Mesenteric fat pad (tissue), 1 donor: Measurements from ENCODE around the gene ATM. TPM values are rescaled to one million over a fixed set of nuclear protein-coding genes. Genes with fewer than 3 reads are reported as not detected.

Experiments used
- DNase-seq: peaks from one replicate; pipeline ENCODE4 v3.0.0-alpha.2; 2020; ENCODE audit warnings: low spot score
- total RNA-seq: library from RNA; stranded (reverse); fragmentation: NEBNext Ultra II Directional; extraction: Animal tissue kit (Norgen Biotek cat#: 25700); gene quantifications from one replicate; pipeline ENCODE4 v1.2.1, GENCODE V29; 2021
- donor health status: DM: yes; HTN: yes; CAD: no.

ATM gene
- total RNA-seq, 1 donor from 2014 or later: 54.5 TPM

DNA sequence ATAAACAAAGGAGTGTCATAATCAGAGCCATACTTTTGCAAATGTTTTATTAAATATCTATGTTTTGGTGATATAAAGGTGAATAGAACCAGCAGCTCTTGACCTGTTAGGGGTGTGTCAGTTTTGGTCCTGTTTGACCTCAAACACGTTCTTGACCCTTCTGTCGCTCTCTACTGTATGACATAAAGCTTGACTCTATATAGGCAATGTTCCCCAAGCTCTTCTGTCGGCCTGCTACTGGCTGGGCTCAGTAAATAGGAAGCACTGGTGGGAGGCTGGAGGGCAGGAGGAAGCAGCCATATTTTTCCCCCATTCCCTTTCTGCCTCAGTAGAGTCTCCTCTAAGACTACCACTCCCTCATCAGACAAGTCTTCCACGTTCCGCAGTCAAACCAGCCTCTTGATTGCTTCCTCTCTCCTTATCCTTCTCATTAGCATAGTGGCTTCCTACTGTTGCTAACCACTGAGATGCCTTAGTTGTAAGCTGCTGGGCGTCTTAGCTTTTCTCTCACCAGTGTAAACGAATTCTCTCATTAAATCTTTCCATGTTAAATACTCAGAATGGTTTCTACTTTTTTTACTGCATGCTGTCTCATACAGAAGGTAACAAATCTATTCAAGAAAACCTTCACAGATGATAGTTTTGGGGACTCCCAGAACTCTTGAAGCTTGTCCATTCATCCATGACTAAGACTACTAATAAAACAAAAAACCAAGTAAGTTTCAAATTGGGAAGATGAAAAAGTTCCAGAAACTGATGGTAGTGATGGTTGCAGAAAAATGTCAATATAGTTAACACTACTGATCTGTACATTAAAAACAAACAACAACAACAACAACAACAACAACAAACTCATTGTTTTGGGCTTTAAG, 3.7 kb upstream of the ATM start:
- no peak for DNase-seq

DNA sequence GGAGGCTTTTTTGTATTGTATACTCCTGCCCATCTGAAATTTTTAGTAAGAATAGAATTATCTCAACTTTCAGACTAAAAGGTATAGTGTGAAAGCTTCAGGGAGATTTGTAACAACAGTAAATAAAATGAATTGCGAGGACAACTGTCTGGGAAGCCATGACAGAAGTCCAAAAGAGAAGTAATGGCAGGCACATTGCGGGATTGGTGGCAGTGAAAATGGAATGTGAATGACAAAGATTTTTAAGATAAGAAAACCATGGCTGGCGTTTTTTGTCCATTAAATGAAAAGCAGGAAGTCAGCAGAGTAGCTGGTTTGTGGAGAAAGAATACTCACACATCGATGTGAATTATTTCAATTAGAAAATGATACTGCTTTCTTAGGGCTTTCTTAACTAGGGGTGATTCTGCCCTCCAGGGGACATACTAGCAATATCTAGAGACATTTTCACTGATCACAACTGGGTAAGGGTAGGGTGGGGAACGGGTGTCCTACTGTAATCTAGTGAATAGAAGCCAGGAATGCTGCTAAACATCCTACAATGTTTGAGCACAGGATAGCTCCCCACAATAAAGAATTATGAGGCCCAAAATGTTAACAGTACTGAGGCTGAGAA, 2.0 kb upstream of the ATM start:
- DNase-seq: no peak

DNA sequence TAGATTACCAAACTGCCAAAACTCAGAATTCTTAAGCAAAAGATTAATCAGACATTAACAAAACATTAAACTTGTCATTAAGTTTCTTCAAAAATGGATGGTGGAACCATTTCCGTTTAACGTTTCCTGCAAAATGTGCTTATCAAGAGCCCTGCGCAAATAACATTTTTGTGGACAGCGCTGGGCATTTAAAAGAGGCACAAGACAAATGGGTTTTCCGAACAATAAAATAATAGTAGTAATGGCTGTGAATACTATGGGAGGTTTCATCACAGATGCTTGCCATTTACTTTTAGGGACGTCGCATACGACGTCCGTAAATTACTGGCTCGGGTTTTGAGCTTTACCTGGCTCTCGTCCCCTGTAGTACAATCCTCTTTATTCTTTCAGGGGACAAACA, 1.5 kb upstream of the ATM start:
- no peak for DNase-seq

DNA sequence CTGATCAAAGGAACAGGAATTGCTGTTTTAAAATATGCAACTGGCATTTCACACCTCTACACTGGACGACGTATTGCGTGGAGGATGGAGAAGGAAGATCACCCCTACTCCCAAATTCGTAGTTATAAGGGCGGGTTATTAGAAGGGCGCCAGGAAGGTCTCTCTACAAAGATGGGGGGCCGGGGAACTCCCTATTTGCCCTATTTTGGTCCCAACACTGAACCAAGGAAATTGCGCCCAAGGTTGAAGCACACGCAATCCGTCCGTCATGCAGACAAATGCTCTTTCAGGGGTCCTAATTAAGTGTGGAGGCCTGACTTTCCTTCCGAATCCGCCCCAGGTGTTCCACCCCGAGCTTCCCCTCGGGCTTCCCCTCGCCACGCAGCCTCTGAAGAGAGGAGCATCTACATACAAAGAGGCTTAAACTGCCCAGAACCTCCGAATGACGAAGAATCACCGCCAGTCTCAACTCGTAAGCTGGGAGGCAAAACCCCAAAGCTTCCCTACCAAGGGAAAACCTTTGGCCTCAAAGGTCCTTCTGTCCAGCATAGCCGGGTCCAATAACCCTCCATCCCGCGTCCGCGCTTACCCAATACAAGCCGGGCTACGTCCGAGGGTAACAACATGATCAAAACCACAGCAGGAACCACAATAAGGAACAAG, 825 bp upstream of the ATM start:
- DNase-seq: no peak

DNA sequence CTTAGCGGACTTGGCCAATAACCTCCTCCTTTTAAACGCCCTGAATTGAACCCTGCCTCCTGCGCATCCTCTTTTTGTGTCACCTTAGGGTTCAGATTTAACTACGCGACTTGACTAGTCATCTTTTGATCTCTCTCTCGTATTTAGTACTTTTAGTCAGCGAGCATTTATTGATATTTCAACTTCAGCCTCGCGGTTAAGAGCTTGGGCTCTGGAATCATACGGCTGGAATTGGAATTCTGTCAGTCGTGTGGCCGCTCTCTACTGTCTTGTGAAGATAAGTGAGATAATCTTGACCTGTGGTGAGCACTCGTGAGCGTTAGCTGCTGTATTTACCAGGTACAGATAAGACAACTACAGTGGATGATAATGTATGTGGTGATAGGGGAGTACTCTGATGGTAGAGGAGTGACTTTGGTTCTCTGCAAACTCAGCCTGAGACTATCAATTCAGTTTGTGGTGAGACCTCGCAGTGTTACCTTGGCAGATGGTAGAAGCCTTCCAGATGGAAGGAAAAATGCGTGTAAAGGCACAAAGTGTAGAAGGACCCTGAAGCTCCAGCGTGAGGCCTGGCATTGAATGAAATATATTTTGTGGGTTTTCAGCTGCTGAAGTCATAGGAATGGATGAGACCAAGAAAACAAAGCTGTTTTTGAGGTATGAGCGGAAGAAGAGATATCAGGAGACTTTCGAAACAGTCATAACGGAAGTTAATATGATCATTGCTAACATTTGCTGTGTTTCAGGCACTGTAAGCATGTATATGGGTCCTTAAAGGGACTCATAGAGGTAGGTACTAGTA, 682 bp downstream of the ATM start:
- no peak for DNase-seq

DNA sequence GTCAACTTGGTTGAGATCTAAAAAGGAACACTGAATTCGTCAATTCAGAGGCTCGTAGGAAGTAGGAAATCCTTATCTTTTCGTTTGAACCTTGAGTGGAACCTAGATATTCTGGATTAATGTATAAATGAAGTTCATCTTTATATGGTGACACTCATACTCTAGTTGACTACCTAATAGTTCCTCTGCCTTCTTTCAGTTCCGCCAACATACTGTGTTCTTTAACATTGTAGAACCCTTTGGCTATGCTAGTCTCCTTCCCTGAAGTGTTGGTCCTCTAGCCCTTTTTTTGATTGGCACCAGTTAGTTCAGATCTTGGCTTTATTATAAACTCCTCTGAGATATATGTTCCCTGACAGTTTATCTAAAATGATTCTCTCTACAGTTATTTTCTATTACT, 1.5 kb downstream of the ATM start:
- DNase-seq: no peak

DNA sequence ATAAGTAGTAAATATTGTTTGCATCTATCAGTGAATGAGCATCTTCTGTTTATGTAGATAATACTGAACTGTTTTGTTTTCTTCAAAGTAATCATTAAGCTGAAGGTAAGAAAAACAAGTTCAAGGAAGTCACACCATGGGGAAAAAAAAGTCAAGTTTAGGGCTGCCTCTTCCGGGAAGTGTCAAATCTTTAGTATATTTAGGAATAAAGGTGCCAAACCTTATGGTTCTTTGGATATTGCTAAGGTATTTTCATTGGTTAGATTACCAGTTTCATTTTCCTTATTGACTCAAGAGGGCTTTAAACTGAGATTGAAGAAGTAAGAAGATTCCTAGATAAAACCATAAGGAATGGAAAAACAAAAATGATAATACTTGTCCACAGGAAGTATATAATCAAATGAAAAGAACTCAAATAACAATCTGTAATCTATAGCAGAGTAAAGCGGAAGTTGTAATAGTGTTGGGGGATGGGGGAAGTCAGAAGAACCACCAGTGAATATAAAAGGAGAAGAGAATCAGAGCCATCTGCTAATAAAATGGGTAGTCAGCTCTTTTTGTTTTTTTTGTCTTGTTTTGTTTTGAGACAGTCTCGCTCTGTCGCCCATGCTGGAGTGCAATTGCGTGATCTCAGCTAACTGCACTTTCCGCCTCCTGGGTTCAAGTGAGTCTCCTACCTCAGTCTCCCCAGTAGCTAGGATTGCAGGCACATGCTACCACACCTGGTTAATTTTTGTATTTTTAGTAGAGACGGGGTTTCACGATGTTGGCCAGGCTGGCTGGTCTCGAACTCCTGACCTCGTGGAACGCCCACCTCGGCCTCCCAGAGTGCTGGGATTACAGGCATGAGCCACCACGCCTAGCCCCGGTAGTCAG, 2.3 kb downstream of the ATM start:
- DNase-seq: no peak

DNA sequence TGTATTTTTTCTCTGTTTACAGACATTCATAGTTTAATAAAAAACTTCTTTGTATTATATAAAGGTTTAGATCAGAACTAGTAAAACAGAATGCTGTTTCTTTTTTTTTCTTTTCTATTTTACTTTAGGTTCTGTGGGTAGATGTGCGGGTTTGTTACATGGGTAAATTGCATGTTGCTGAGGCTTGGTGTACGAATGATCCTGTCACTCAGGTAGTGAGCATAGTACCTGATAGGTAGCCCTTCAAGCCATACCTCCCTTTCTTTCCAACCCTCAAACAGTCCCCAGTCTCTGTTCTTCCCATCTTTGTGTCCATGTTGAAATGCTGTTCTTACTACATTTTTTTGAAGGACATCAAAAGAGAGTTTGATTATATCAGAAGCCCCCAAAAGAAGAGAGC, 3.2 kb downstream of the ATM start:
- DNase-seq: no peak

DNA sequence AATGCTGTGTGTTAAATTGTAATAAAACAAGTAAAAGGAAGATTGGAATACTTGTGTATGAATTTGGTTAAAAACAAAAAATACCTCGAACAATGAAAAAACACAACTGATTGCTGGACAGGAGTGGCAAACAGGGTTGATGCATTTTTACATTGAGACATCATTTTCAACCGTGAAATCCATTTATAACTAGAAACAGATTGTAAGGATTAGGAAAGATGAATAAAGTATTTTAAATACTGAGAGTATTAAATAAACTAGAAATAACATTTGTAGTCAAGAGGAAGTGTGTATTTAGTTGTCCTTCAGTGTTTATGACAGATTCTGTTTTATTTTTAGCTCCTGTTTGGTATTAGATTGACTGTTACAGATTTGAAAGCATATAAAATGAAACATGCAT, 5.4 kb downstream of the ATM start:
- DNase-seq: no peak

DNA sequence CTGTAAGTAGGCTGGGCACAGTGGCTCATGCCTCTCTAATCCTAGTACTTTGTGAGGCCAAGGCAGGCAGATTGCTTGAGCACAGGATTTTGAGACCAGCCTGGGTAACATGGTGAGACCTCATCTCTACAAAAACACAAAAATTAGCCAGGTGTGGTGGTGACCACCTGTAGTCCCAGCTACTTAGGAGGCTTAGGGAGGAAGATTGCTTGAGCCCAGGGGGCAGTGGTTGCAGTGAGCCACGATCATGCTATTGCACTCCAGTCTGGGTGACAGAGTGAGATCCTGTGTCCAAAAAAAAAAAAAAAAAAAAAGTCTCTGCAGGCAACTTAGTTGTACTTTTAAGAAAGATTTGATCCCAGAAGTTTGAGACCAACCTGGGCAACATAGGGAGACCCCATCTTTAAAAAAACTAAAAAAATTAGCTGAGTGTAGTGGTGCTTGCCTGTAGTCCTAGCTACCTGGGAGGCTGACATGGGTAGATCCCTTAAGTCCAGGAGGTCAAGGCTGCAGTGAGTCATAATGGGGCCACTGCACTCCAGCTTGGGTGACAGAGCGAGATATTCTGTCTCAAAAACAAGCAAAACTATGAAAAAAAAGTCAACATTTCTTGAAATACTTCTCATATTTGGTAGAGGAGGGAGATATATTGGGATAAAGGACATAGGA, 10.5 kb downstream of the ATM start:
- DNase-seq: no peak

DNA sequence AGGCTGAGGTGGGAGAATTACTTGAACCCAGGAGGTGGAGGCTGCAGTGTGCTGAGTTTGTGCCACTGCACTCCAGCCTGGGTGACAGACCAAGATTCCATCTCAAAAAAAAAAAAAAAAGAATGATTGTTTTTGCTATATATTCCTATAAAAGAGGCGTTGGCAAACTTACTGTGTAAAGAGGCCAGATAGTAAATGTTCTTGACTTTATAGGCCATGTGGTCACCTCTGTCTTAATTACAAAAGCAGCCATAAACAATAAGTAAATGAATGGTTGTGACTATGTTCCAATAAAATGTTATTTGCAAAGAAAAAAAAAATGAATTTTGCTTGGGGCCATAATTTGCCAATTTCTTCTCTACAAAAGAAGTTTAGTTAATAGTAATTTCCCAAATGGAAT, 12.3 kb downstream of the ATM start:
- no peak for DNase-seq

DNA sequence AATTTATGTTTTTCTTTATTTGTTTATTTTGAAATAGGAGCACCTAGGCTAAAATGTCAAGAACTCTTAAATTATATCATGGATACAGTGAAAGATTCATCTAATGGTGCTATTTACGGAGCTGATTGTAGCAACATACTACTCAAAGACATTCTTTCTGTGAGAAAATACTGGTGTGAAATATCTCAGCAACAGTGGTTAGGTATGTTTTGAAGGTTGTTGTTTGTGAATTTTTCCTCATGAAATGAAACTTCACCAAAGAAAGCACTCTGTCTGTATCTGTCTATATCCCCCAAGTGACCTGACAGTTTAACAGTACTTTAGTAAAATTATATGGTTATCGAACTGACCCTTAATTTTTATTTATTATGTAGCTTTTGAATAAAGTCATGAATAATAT, 12.8 kb downstream of the ATM start:
- DNase-seq: no peak

DNA sequence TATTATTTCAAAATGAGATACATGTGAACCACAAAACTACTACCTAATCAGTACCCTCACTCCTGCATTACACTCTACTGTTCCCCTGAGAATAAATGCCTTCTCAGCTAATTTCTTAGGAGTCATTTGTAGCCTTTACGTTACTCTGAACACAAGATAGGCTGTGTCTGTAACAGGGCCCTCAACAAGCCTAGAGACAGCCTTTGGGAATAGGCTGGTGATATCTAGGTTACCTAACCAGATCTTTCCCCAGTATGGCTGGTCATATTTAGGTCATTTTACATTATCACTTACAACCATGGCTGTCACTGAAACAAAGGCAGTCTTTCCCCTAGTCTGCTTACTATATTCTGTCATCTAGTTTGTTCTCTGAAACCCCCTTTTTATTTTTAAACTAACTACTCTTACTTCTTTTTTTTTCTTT, 14.2 kb downstream of the ATM start:
- no peak for DNase-seq

DNA sequence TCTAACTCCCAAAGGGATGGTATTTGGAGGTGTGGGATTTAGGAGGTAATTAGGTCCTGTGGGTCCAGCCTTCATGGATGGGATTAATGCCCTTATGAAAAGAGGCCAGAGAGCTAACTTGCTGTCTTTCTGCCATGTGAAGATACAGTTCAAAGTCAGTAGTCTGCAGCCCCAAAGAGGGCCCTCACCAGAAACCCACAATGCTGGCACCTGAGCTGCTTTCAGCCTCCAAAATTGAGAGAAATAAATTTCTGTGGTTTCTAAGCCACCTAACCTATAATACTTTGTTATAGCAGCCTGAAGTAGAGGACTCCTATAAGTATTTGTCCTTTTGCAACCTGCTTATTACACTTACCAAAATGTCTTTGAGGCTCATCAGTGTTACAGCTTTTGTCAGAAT, 16.2 kb downstream of the ATM start:
- DNase-seq: no peak

DNA sequence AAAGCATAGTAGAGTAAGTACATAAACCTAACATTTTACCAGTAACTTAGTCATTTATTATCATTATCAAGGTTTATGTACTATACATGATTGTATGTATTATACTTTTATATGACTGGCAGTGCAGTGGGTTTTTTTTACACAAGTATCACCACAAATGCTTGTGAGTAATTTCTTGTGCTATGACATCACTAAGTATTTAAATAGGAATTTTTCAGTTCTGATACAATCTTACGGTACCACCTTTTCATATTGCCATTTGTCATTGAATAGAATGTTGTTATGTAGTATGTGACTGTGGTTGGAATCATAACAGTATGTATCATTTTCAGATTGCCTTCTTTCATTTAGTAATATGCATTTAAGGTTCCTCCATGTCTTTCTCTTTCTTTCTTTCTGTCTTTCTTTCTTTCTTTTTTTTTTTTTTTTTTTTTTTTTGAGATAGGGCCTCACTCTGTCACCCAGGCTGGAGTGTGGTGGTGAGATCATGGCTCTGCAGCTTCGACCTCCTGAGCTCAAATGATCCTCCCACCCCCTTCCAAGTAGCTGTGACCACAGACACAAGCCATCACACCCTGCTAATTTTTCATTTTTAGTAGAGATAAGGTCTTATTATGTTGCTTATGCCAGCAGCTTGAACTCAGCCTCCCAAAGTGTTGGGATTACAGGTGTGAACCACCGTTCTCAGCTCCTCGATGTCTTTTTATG, 18.6 kb downstream of the ATM start:
- no peak for DNase-seq

DNA sequence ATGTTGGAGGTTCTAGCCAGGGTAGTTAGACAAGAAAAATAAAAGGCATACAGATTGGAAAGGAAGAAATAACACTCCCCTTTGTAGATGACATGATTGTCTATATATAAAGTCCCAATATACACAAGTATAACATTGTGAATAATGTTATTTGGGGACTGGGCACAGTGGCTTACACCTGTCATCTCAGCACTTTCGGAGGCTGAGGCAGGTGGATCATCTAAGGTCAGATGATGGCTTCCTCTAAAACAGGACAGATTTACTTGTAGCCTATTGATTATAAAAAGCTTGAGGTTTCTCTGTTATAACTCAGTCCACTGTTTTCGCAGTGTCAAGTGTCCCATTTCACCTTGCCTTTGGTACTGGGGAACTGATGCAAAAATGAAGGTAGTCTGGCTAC, 19.6 kb downstream of the ATM start:
- no peak for DNase-seq

DNA sequence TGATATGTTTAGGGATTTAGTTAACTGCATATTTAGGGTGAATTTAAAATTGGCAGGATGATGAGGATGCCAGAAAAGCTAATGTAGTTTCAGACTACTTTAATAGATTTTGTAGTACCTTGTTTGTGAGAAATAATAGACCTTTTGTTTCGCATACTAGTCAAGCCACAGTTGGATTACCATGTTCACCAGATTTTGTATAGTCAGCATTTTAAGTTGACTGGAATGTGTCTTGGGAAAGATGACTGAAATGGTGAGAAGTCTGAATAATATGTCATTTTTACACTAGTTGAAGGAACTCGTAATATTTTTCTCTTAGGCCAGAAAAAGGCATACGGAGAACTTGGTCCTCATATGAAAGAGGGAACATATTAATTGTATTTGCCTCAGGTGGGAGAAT, 23.4 kb downstream of the ATM start:
- no peak for DNase-seq

DNA sequence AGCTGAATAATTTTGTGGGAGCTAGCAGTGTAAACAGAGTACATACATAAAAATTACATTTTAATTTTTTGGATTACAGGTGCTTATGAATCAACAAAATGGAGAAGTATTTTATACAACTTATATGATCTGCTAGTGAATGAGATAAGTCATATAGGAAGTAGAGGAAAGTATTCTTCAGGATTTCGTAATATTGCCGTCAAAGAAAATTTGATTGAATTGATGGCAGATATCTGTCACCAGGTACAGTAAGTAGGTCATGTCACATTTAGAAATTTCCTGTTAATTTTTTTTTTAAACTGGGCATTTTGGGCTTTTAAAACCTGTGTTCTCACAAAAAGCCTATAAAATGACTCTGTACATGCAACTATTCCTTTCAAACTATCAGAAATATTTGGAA, 24.0 kb downstream of the ATM start:
- no peak for DNase-seq

DNA sequence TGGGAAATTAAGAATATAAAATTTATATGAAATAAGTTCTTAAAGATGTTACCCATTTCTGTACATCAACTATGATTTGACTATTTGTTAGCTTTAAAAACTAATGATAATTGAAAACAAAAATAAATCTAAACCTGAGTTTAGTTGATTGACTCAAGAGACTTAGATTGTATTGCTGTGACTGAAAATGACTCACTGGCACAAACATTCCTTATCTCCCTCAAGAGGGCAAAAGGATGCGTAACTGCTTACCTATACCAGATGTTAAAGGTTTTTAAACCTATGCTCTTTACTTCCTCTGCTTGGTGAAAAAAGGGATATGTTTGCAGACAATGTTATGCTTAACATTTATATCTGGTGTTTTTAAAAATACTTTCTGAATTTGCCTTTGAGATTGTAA, 30.3 kb downstream of the ATM start:
- no peak for DNase-seq
